Fibroblast of lung (primary cell): Measurements from ENCODE around the gene PCSK6. TPM values are rescaled to one million over a fixed set of nuclear protein-coding genes. Genes with fewer than 3 reads are reported as not detected.

Experiments
- DNase-seq, 2 donors: peaks; one replicate each; pipeline versions ENCODE4 v3.0.0 to v3.0.0-alpha.2; 2010; ENCODE audit warnings: low read depth in 2 of 2
- H2AFZ ChIP-seq: 2 replicates; pipeline ENCODE4 v1.5.1; 2012; ENCODE audit warnings: low read length, control low read depth, inconsistent platforms
- H3K27ac ChIP-seq: 2 replicates; pipeline ENCODE4 v1.5.1; 2011; ENCODE audit warnings: low read length, control low read depth; ENCODE audit not compliant: insufficient read depth
- H3K27me3 ChIP-seq: 2 replicates; pipeline ENCODE4 v1.5.1; 2011; ENCODE audit warnings: mild to moderate bottlenecking, low read length; ENCODE audit not compliant: control insufficient read depth, insufficient read depth
- H3K36me3 ChIP-seq: 2 replicates; pipeline ENCODE4 v1.5.1; 2011; ENCODE audit warnings: low read length; ENCODE audit not compliant: control insufficient read depth, insufficient read depth
- H3K4me1 ChIP-seq: 2 replicates; pipeline ENCODE4 v1.5.1; 2011; ENCODE audit warnings: low read length; ENCODE audit not compliant: control insufficient read depth, insufficient read depth; ENCODE audit errors: extremely low read depth
- H3K4me2 ChIP-seq: 2 replicates; pipeline ENCODE4 v1.5.1; 2011; ENCODE audit warnings: low read length, control low read depth; ENCODE audit not compliant: insufficient read depth; ENCODE audit errors: extremely low read depth
- H3K4me3 ChIP-seq, 4 experiments: fragments of 200-600 bp in 1 of 4; sonication (generic) in 1 of 4; replicated peaks in 1 of 4; 2 replicates each; pipeline ENCODE4 v1.5.1; 2011 to 2016; ENCODE audit warnings: low read length in 4 of 4, low read depth in 3 of 4, mild to moderate bottlenecking in 3 of 4, control low read depth in 2 of 4, inconsistent platforms in 1 of 4, mixed read lengths in 1 of 4; ENCODE audit not compliant: insufficient read depth in 1 of 4; ENCODE audit errors: control extremely low read depth in 1 of 4
- H3K79me2 ChIP-seq: 2 replicates; pipeline ENCODE4 v1.5.1; 2012; ENCODE audit warnings: mild to moderate bottlenecking, low read length, inconsistent platforms; ENCODE audit not compliant: control insufficient read depth, insufficient read depth
- H3K9ac ChIP-seq: 2 replicates; pipeline ENCODE4 v1.5.1; 2011; ENCODE audit warnings: mild to moderate bottlenecking, low read length, control low read depth; ENCODE audit not compliant: insufficient read depth
- H3K9me3 ChIP-seq: 2 replicates; pipeline ENCODE4 v1.5.1; 2012; ENCODE audit warnings: low read depth, low read length; ENCODE audit not compliant: control insufficient read depth, insufficient read depth
- H4K20me1 ChIP-seq: 2 replicates; pipeline ENCODE4 v1.5.1; 2011; ENCODE audit warnings: low read length; ENCODE audit not compliant: control insufficient read depth, insufficient read depth; ENCODE audit errors: extremely low read depth
- CTCF ChIP-seq, 2 donors: IDR thresholded peaks in 1 of 2; conservative IDR thresholded peaks in 1 of 2; 1 replicate in 1 of 2; 2 replicates in 1 of 2; pipeline ENCODE4 v1.5.1; 2011 to 2012; ENCODE audit warnings: low read length in 2 of 2, control low read depth in 1 of 2, inconsistent platforms in 1 of 2, low read depth in 1 of 2, mild to moderate bottlenecking in 1 of 2
- EZH2 ChIP-seq: IDR thresholded peaks from 2 replicates; pipeline ENCODE4 v1.5.1; 2012; ENCODE audit warnings: low read length, control low read depth, mild to moderate bottlenecking; ENCODE audit errors: missing control alignments
- polyA plus RNA-seq, 2 donors: library from polyadenylated mRNA; depleted of rRNA in 1 of 2; stranded (reverse) in 1 of 2; unstranded in 1 of 2; fragments of >200 nt; gene quantifications; 2 replicates each; pipeline ENCODE4 v1.2.1, GENCODE V29; 2011 to 2012; ENCODE audit warnings: missing spikeins in 1 of 2
- total RNA-seq: library from RNA; depleted of rRNA; stranded (reverse); fragments of >200 nt; gene quantifications from 2 replicates; pipeline ENCODE4 v1.2.1, GENCODE V29; 2014

PCSK6 gene
- total and polyA plus RNA-seq, 2 donors (not counting 1 experiment from before 2014, with no cell fraction given): 0.02 to 0.83 TPM

GRCh38 chr15:101494251-101494796 lies 4.8 kb upstream of the PCSK6 start:
- Histone ChIP-seq H3K9me3 (no peaks in the 10 kb centered on the region), H3K27ac (no peak overlapping the region), H4K20me1 (no peaks in the 10 kb centered on the region), H3K4me3 (no peak overlapping the region), H3K9ac (no peak overlapping the region), H3K4me2 (no peak overlapping the region), H3K79me2 (no peaks in the 10 kb centered on the region), H3K36me3 (no peaks in the 10 kb centered on the region), H3K4me1 (no peaks in the 10 kb centered on the region), H2AFZ (no peak overlapping the region), H3K27me3 (peaks cover 23% of the 10 kb centered on the region)
- no peak for DNase-seq
- no peak for TF ChIP-seq EZH2
- TF ChIP-seq CTCF (conservative IDR thresholded peaks at IDR 0.05 in 1 of 2, IDR thresholded peaks at IDR 0.05 in 1 of 2; ENCODE audit: low read depth in 1 of 2, low read length in 2 of 2): no peak

GRCh38 chr15:101492766-101493692 lies 3.5 kb upstream of the PCSK6 start:
- H3K4me1 ChIP-seq: no peaks in the 10 kb centered on the region
- H3K36me3 ChIP-seq: no peaks in the 10 kb centered on the region
- TF ChIP-seq CTCF (conservative IDR thresholded peaks at IDR 0.05 in 1 of 2, IDR thresholded peaks at IDR 0.05 in 1 of 2; ENCODE audit: low read depth in 1 of 2, low read length in 2 of 2) (no peak), EZH2 (no peak)
- no peak overlapping the region for H2AFZ ChIP-seq
- no peak overlapping the region for H3K27ac ChIP-seq
- H3K4me3 ChIP-seq: no peak overlapping the region
- no peak overlapping the region for H3K4me2 ChIP-seq
- H3K27me3 ChIP-seq: peaks cover 31% of the 10 kb centered on the region
- H3K79me2 ChIP-seq: no peaks in the 10 kb centered on the region
- DNase-seq: no peak
- H3K9me3 ChIP-seq: no peaks in the 10 kb centered on the region
- no peak overlapping the region for H3K9ac ChIP-seq
- H4K20me1 ChIP-seq: no peaks in the 10 kb centered on the region

DNA sequence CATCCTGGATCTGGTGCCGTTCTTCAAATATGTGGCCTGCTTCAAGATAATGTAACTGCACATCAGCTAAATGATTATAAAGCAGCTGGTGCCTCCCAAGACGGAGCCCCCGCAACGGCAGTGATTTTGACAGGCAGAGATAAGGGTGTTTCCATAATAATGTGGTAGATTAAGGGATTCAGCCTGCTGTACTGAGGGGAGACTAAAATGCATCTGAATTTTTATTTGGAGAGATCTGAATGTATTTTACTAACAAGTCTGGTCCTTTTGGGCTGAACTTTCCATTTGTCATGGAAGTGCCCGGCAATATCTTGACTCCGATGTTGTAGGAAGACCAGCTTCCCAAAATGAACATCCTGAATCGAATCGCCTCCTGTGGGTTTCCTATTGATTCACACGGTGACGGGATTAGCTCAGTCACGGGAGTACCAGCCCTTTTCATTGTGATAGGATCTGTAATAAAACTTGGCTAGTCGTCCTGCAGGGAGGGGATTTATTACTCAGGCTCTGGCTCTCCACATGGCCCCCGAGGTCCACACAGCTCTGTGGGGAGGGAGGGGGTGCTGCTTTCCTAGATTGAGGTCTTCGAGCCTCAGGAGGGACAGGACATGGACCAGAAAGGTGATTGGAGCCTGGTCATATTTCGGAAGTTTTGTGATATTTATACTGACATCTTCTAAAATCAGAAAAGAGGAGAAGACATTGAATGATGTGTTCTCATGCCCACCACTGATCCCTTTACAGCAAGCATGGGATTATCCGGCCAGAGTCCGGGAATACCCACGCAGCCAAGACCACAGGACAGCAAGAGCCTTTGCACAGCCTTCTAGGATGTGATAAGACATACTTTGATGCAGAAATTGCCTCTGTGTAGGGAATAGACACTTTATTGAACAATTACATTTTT lies 2.5 kb upstream of the PCSK6 start:
- DNase-seq: no peak
- Histone ChIP-seq H4K20me1 (no peaks in the 10 kb centered on the region), H3K4me1 (no peaks in the 10 kb centered on the region), H3K27me3 (peaks cover 33% of the 10 kb centered on the region), H3K9me3 (no peaks in the 10 kb centered on the region), H3K36me3 (no peaks in the 10 kb centered on the region), H2AFZ (no peak overlapping the region), H3K79me2 (no peaks in the 10 kb centered on the region), H3K4me2 (no peak overlapping the region), H3K4me3 (no peak overlapping the region), H3K9ac (no peak overlapping the region), H3K27ac (no peak overlapping the region)
- TF ChIP-seq CTCF (conservative IDR thresholded peaks at IDR 0.05 in 1 of 2, IDR thresholded peaks at IDR 0.05 in 1 of 2; ENCODE audit: low read depth in 1 of 2, low read length in 2 of 2) (no peak), EZH2 (no peak)
